HepG2 (cell line): ENCODE data around the gene ZCCHC3. TPM values are rescaled to one million over a fixed set of nuclear protein-coding genes. Genes with fewer than 3 reads are reported as not detected.

Experiments
- ELF4 ChIP-seq: sonication (generic); formaldehyde crosslinking; IDR thresholded peaks from 2 replicates; pipeline ENCODE4 v1.5.0; 2020; ENCODE audit warnings: missing genetic modification reagents, mild to moderate bottlenecking, moderate library complexity, borderline replicate concordance
- GABPB1 ChIP-seq: IDR thresholded peaks from 2 replicates; pipeline ENCODE4 v1.6.1; 2016; ENCODE audit warnings: mild to moderate bottlenecking, missing genetic modification reagents, moderate library complexity, missing compliant biosample characterization
- JARID2 ChIP-seq: sonication (generic); formaldehyde crosslinking; IDR thresholded peaks from 2 replicates; pipeline ENCODE4 v1.8.1; 2023; ENCODE audit warnings: missing genetic modification reagents, inconsistent platforms; ENCODE audit not compliant: insufficient replicate concordance
- LCORL ChIP-seq, 2 experiments: fragments of 450-650 bp in 1 of 2; sonication (generic) in 1 of 2; formaldehyde crosslinking in 1 of 2; IDR thresholded peaks; 2 replicates each; pipeline versions ENCODE4 v1.5.0 to v1.6.1; 2017 to 2020; ENCODE audit warnings: antibody characterized with exemption in 1 of 2, missing genetic modification reagents in 1 of 2
- MAZ ChIP-seq, 2 experiments: sonication (generic) in 1 of 2; formaldehyde crosslinking in 1 of 2; IDR thresholded peaks; 2 replicates each; pipeline versions ENCODE4 v1.5.0 to v1.6.1; 2012 to 2020; ENCODE audit warnings: low read depth in 2 of 2, mild to moderate bottlenecking in 2 of 2, borderline replicate concordance in 1 of 2, improper control_type of control experiment in 1 of 2, low read length in 1 of 2, missing genetic modification reagents in 1 of 2, moderate library complexity in 1 of 2
- MEIS2 ChIP-seq: sonication (generic); formaldehyde crosslinking; IDR thresholded peaks from 2 replicates; pipeline ENCODE4 v1.9.0; 2021; ENCODE audit warnings: mild to moderate bottlenecking, missing genetic modification reagents
- MYC ChIP-seq: sonication (generic); formaldehyde crosslinking; IDR thresholded peaks from 2 replicates; pipeline ENCODE4 v1.9.0; 2021; ENCODE audit warnings: missing genetic modification reagents, borderline replicate concordance
- ONECUT2 ChIP-seq: sonication (generic); formaldehyde crosslinking; IDR thresholded peaks from 2 replicates; pipeline ENCODE4 v1.4.0; 2020; ENCODE audit warnings: missing genetic modification reagents
- PHB2 ChIP-seq: fragments of 450-650 bp; IDR thresholded peaks from 2 replicates; pipeline ENCODE4 v1.6.1; 2018; ENCODE audit not compliant: partially characterized antibody
- PHF21A ChIP-seq: sonication (generic); formaldehyde crosslinking; IDR thresholded peaks from 2 replicates; pipeline ENCODE4 v1.5.0; 2020; ENCODE audit warnings: mild to moderate bottlenecking, missing genetic modification reagents
- SMAD1 ChIP-seq: sonication (generic); formaldehyde crosslinking; IDR thresholded peaks from 2 replicates; pipeline ENCODE4 v1.4.0; 2020; ENCODE audit warnings: missing genetic modification reagents, low read depth, mild to moderate bottlenecking, borderline replicate concordance
- TBL1XR1 ChIP-seq: fragments of 150-350 bp; IDR thresholded peaks from 2 replicates; pipeline ENCODE4 v1.6.1; 2014; ENCODE audit warnings: borderline replicate concordance, low read length; ENCODE audit not compliant: partially characterized antibody
- THYN1 ChIP-seq: sonication (generic); formaldehyde crosslinking; IDR thresholded peaks from 2 replicates; pipeline ENCODE4 v1.8.1; 2023; ENCODE audit warnings: low read depth, mild to moderate bottlenecking, moderate library complexity, missing genetic modification reagents, borderline replicate concordance
- ZFP36L1 ChIP-seq: sonication (generic); formaldehyde crosslinking; IDR thresholded peaks from 2 replicates; pipeline ENCODE4 v1.8.0; 2022; ENCODE audit warnings: mild to moderate bottlenecking, missing genetic modification reagents, moderate library complexity
- ZNF253 ChIP-seq: sonication (generic); formaldehyde crosslinking; IDR thresholded peaks from 2 replicates; pipeline ENCODE4 v1.8.0; 2022; ENCODE audit warnings: mild to moderate bottlenecking, missing genetic modification reagents, borderline replicate concordance
- ZNF260 ChIP-seq: sonication (generic); formaldehyde crosslinking; IDR thresholded peaks from 2 replicates; pipeline ENCODE4 v1.4.0; 2020; ENCODE audit warnings: missing genetic modification reagents, low read depth, mild to moderate bottlenecking, borderline replicate concordance
- ZNF484 ChIP-seq: sonication (generic); formaldehyde crosslinking; IDR thresholded peaks from 2 replicates; pipeline ENCODE4 v1.5.1; 2020; ENCODE audit warnings: mild to moderate bottlenecking, low read depth, missing genetic modification reagents, borderline replicate concordance
- ZNF546 ChIP-seq: sonication (generic); formaldehyde crosslinking; conservative IDR thresholded peaks from 2 replicates; pipeline ENCODE4 v1.8.1; 2023; ENCODE audit warnings: mild to moderate bottlenecking, missing genetic modification reagents
- ZNF781 ChIP-seq: sonication (generic); formaldehyde crosslinking; IDR thresholded peaks from 2 replicates; pipeline ENCODE4 v1.5.1; 2020; ENCODE audit warnings: borderline replicate concordance, mild to moderate bottlenecking, missing genetic modification reagents; ENCODE audit errors: not compliant biosample characterization
- ZSCAN30 ChIP-seq: sonication (generic); formaldehyde crosslinking; IDR thresholded peaks from 2 replicates; pipeline ENCODE4 v1.5.0; 2020; ENCODE audit warnings: mild to moderate bottlenecking, missing genetic modification reagents
- polyA plus RNA-seq, 8 experiments: library from polyadenylated mRNA; depleted of rRNA in 3 of 8; stranded (reverse) in 7 of 8; unstranded in 1 of 8; fragments of >200 nt; fragmentation: Illumina TruSeq in 4 of 8; extraction: Trizol in 4 of 8; gene quantifications; 2 replicates each; pipeline versions ENCODE4 v1.2.1 to v1.2.3, GENCODE V29; 2011 to 2016; ENCODE audit warnings: low read depth in 4 of 8, missing spikeins in 1 of 8, mixed read lengths in 1 of 8; ENCODE audit not compliant: insufficient read depth in 1 of 8
- total RNA-seq, 5 experiments: library from RNA; depleted of rRNA; stranded (reverse); fragments of >200 nt; fragmentation: Illumina TruSeq; extraction: Trizol; gene quantifications; 2 replicates each; pipeline ENCODE4 v1.2.3, GENCODE V29; 2016; ENCODE audit warnings: low read depth in 1 of 5
- TF ChIP-seq, protein P1 (sequence below): sonication (generic); formaldehyde crosslinking; IDR thresholded peaks from 2 replicates; pipeline ENCODE4 v1.8.1; 2023; ENCODE audit warnings: mild to moderate bottlenecking, missing genetic modification reagents
- TF ChIP-seq, protein P2 (sequence below): sonication (generic); formaldehyde crosslinking; conservative IDR thresholded peaks from 2 replicates; pipeline ENCODE4 v1.4.0; 2020; ENCODE audit warnings: missing genetic modification reagents

Gene ZCCHC3
- total and polyA plus RNA-seq, 2 of the 13 experiments (the other 11 are each of a cell fraction or from before 2014, with no cell fraction given) = 46.6 to 63.0 TPM

DNA sequence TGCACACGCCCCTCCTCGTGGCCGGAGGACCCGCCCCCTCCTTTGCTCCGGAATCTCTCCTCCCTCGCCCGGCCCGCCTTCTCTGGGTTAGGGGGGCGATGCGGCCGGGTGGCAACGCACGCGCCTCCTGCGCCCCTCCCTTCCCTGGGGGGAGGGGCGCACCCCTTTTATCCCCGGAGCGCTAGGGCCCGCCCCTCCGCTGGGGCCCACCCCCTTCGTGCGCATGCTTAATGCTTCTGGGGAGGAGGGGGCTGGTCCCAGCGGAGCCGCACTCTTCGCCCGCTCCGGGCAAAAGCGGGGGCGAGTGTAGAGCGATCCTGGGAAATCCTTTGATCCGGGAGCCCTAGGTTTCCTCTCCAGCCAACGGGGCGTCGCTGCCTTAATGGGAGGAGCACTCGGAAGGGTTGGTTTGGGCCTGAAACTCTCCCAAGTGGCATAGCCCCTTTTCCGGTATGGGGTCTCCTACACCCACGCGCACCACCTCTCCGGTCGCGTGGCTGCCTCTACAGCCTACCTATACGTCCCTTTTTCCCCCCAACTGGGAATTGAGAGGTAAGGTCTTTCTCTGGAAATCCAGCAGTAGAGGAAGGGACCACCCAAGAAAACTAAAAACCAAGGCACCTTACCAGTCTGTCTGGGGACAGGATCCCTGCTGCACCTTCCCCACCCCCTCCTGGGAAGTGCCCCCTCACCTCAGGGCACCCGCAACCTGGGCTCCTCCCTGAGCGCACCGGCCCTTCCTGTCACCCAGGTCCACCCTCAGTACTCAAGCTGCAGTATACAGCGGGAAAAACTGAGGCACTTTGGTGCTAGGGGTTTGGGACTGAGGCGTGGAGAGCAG lies 30.0 kb downstream of the ZCCHC3 start (continued):
- TF ChIP-seq, protein P1, sequence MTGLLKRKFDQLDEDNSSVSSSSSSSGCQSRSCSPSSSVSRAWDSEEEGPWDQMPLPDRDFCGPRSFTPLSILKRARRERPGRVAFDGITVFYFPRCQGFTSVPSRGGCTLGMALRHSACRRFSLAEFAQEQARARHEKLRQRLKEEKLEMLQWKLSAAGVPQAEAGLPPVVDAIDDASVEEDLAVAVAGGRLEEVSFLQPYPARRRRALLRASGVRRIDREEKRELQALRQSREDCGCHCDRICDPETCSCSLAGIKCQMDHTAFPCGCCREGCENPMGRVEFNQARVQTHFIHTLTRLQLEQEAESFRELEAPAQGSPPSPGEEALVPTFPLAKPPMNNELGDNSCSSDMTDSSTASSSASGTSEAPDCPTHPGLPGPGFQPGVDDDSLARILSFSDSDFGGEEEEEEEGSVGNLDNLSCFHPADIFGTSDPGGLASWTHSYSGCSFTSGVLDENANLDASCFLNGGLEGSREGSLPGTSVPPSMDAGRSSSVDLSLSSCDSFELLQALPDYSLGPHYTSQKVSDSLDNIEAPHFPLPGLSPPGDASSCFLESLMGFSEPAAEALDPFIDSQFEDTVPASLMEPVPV = peak; percentile 77
- peak; percentile 39; the same call in 1 of the 2 replicates for TF ChIP-seq ZFP36L1 (CRISPR knock-in tag)
- no peak for TF ChIP-seq ELF4 (CRISPR knock-in tag)
- no peak for TF ChIP-seq JARID2
- TF ChIP-seq LCORL (IDR thresholded peaks at IDR 0.05) = no peak
- TF ChIP-seq LCORL (CRISPR knock-in tag; IDR thresholded peaks at IDR 0.05) = peak; percentile 86
- TF ChIP-seq MEIS2 (CRISPR knock-in tag) = no peak
- no peak for TF ChIP-seq ZNF253 (CRISPR knock-in tag)
- TF ChIP-seq PHB2 = no peak
- peak; percentile 86; the same call in 1 of the 2 replicates for TF ChIP-seq THYN1 (CRISPR knock-in tag)
- peak; percentile 91 for TF ChIP-seq PHF21A
- no peak for TF ChIP-seq ZNF260 (CRISPR knock-in tag)
- TF ChIP-seq ZNF781 (CRISPR knock-in tag) = peak; percentile 64
- TF ChIP-seq ZSCAN30 (CRISPR knock-in tag) = no peak
- peak; percentile 54 for TF ChIP-seq TBL1XR1
- TF ChIP-seq, protein P2, sequence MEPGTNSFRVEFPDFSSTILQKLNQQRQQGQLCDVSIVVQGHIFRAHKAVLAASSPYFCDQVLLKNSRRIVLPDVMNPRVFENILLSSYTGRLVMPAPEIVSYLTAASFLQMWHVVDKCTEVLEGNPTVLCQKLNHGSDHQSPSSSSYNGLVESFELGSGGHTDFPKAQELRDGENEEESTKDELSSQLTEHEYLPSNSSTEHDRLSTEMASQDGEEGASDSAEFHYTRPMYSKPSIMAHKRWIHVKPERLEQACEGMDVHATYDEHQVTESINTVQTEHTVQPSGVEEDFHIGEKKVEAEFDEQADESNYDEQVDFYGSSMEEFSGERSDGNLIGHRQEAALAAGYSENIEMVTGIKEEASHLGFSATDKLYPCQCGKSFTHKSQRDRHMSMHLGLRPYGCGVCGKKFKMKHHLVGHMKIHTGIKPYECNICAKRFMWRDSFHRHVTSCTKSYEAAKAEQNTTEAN (CRISPR knock-in tag) = 0 out of 2 replicates have a peak, but pooled peaks have one; percentile 37
- TF ChIP-seq ONECUT2 (CRISPR knock-in tag) = no peak
- TF ChIP-seq ZNF484 (CRISPR knock-in tag) = 0 out of 2 replicates have a peak, but pooled peaks have one; percentile 24
- no peak for TF ChIP-seq ZNF546 (CRISPR knock-in tag)
- TF ChIP-seq MYC (CRISPR knock-in tag) = peak; percentile 87
- TF ChIP-seq GABPB1 (CRISPR knock-in tag) = peak; percentile 82
- no peak for TF ChIP-seq SMAD1 (CRISPR knock-in tag)
- TF ChIP-seq MAZ (IDR thresholded peaks at IDR 0.05; ENCODE audit: borderline replicate concordance, low read depth, low read length) = peak; percentile 100
- TF ChIP-seq MAZ (CRISPR knock-in tag; IDR thresholded peaks at IDR 0.05; ENCODE audit: low read depth) = peak; percentile 98
